Activated CD8-positive, alpha-beta memory T cell treated with anti-CD3 and anti-CD28 coated beads, Interleukin-2, amount 10 ng/mL, durations not matched to agents 7 days and 5 days (primary cell): Measurements from ENCODE around the gene PCBD1. TPM values are rescaled to one million over a fixed set of nuclear protein-coding genes. Genes with fewer than 3 reads are reported as not detected.

ENCODE experiments used
- ATAC-seq: fragments of 150-1000 bp; cut with Tn5 transposase; one replicate; pipeline ENCODE4 v1.10.0; 2021; ENCODE audit warnings: moderate library complexity
- CTCF ChIA-PET: fragments of 350-600 bp; sonication (Branson Sonifier 250); formaldehyde crosslinking; loops from one replicate; lab custom pipeline; 2021; ENCODE audit warnings: antibody characterized with exemption; lab: Charles Lee
- DNase-seq: peaks from one replicate; pipeline ENCODE4 v3.0.0-alpha.2; 2020
- H3K27ac Mint-ChIP-seq: one replicate; pipeline ENCODE4 v1.8.0; 2021; ENCODE audit warnings: mild to moderate bottlenecking, mixed read lengths
- H3K27me3 Mint-ChIP-seq: one replicate; pipeline ENCODE4 v1.8.0; 2021; ENCODE audit warnings: mixed read lengths
- H3K36me3 Mint-ChIP-seq: one replicate; pipeline ENCODE4 v1.8.0; 2021; ENCODE audit warnings: mild to moderate bottlenecking, mixed read lengths
- H3K4me1 Mint-ChIP-seq: one replicate; pipeline ENCODE4 v1.8.0; 2021; ENCODE audit warnings: mixed read lengths
- H3K4me3 Mint-ChIP-seq: one replicate; pipeline ENCODE4 v1.8.0; 2021; ENCODE audit warnings: mild to moderate bottlenecking, moderate library complexity, mixed read lengths
- H3K9me3 Mint-ChIP-seq: one replicate; pipeline ENCODE4 v1.8.0; 2022; ENCODE audit warnings: low read depth, mixed read lengths
- total RNA-seq, 2 experiments: library from RNA; stranded (reverse); gene quantifications; one replicate each; pipeline ENCODE4 v1.2.3, GENCODE V29; 2021

The PCBD1 gene
- total RNA-seq = 10 to 100 TPM; 37.1 to 38.4 TPM

- CTCF ChIA-PET = interaction anchor here (1.0 to 2.0 kb wide), 5 partner anchors 9 to 427 kb away, joined by 3 to 5 read pairs (median 4); partner anchors contain the start of gene SGPL1
- Mint-ChIP-seq H3K27me3 (no peaks in the 10 kb centered on the region), H3K27ac (peak within 1 kb of the TSS; percentile 83), H3K4me3 (peak within 1 kb of the TSS; percentile 76), H3K9me3 (no peaks in the 10 kb centered on the region), H3K36me3 (peaks cover 10% of the 10 kb centered on the region), H3K4me1 (peaks cover 20% of the 10 kb centered on the region)
- DNase-seq (peak; percentile 82), ATAC-seq (peak; percentile 84)
These were observed at the start of gene PCBD1 for GRCh38 chr10:70887804-70888800. Gene PCBD1 (minus strand): TSS chr10:70888565. CDS start chr10:70888533, 32 bp downstream.

- peaks cover 9% of the 10 kb centered on the region for H3K27me3 Mint-ChIP-seq
- no peaks in the 10 kb centered on the region for H3K9me3 Mint-ChIP-seq
- CTCF ChIA-PET = no interaction called here
- DNase-seq = no peak
- H3K4me3 Mint-ChIP-seq = no peak overlapping the region
- no peak for ATAC-seq
- no peaks in the 10 kb centered on the region for H3K36me3 Mint-ChIP-seq
- H3K4me1 Mint-ChIP-seq = no peaks in the 10 kb centered on the region
- H3K27ac Mint-ChIP-seq = no peak overlapping the region
These were observed 49.3 kb upstream of the PCBD1 start for GRCh38 chr10:70937661-70938060.

- H3K27ac Mint-ChIP-seq = no peak overlapping the region
These were observed 47.7 kb upstream of the PCBD1 start for GRCh38 chr10:70936111-70936510.

GRCh38 chr10:70935631-70936030 lies 47.3 kb upstream of the PCBD1 start:
- H3K27me3 Mint-ChIP-seq = peaks cover 9% of the 10 kb centered on the region
- no peak for ATAC-seq
- peaks cover 11% of the 10 kb centered on the region for H3K4me1 Mint-ChIP-seq
- H3K4me3 Mint-ChIP-seq = no peak overlapping the region
- no peaks in the 10 kb centered on the region for H3K9me3 Mint-ChIP-seq
- DNase-seq = no peak
- H3K36me3 Mint-ChIP-seq = no peaks in the 10 kb centered on the region
- no peak overlapping the region for H3K27ac Mint-ChIP-seq
- CTCF ChIA-PET = interaction anchor here (2.4 kb wide), 1 partner anchor 11 kb away, joined by 7 read pairs; no protein-coding TSS in a partner anchor

More at GRCh38 chr10:70936111-70936510, 47.7 kb upstream of the PCBD1 start:
- Mint-ChIP-seq H3K4me3 (no peak overlapping the region), H3K36me3 (no peaks in the 10 kb centered on the region), H3K27me3 (peaks cover 9% of the 10 kb centered on the region), H3K4me1 (peaks cover 7% of the 10 kb centered on the region), H3K9me3 (no peaks in the 10 kb centered on the region)
- CTCF ChIA-PET = no interaction called here
- no peak for DNase-seq
- no peak for ATAC-seq

- no peaks in the 10 kb centered on the region for H3K9me3 Mint-ChIP-seq
- CTCF ChIA-PET = interaction anchor here (2.4 kb wide), 1 partner anchor 10 kb away, joined by 7 read pairs; no protein-coding TSS in a partner anchor
- DNase-seq (no peak), ATAC-seq (no peak)
- peaks cover 8% of the 10 kb centered on the region for H3K27me3 Mint-ChIP-seq
- no peak overlapping the region for H3K4me3 Mint-ChIP-seq
- peaks cover 12% of the 10 kb centered on the region for H3K4me1 Mint-ChIP-seq
- no peaks in the 10 kb centered on the region for H3K36me3 Mint-ChIP-seq
- no peak overlapping the region for H3K27ac Mint-ChIP-seq
These were observed 46.8 kb upstream of the PCBD1 start for GRCh38 chr10:70935125-70935625.

- DNase-seq (no peak), ATAC-seq (no peak)
- no peak overlapping the region for H3K4me3 Mint-ChIP-seq
- H3K27ac Mint-ChIP-seq = no peak overlapping the region
- CTCF ChIA-PET = interaction anchor here (2.4 kb wide), 1 partner anchor 10 kb away, joined by 7 read pairs; no protein-coding TSS in a partner anchor
- H3K4me1 Mint-ChIP-seq = peaks cover 12% of the 10 kb centered on the region
- H3K9me3 Mint-ChIP-seq = no peaks in the 10 kb centered on the region
- H3K27me3 Mint-ChIP-seq = peaks cover 4% of the 10 kb centered on the region
- H3K36me3 Mint-ChIP-seq = no peaks in the 10 kb centered on the region
These were observed 46.3 kb upstream of the PCBD1 start for GRCh38 chr10:70934701-70935100.

- DNase-seq = no peak
- Mint-ChIP-seq H3K4me1 (peaks cover 12% of the 10 kb centered on the region), H3K36me3 (no peaks in the 10 kb centered on the region), H3K27ac (no peak overlapping the region), H3K27me3 (peaks cover 2% of the 10 kb centered on the region), H3K9me3 (no peaks in the 10 kb centered on the region), H3K4me3 (no peak overlapping the region)
- no peak for ATAC-seq
- CTCF ChIA-PET = no interaction called here
These were observed 44.2 kb upstream of the PCBD1 start for GRCh38 chr10:70932392-70933196.

- H3K9me3 Mint-ChIP-seq = no peaks in the 10 kb centered on the region
These were observed 42.9 kb upstream of the PCBD1 start for GRCh38 chr10:70931168-70931815.

GRCh38 chr10:70930263-70931000 lies 42.1 kb upstream of the PCBD1 start:
- no peaks in the 10 kb centered on the region for H3K36me3 Mint-ChIP-seq
- CTCF ChIA-PET = no interaction called here
- DNase-seq (no peak), ATAC-seq (no peak)
- H3K27me3 Mint-ChIP-seq = no peaks in the 10 kb centered on the region
- H3K4me1 Mint-ChIP-seq = peaks cover 14% of the 10 kb centered on the region
- H3K9me3 Mint-ChIP-seq = no peaks in the 10 kb centered on the region
- H3K4me3 Mint-ChIP-seq = no peak overlapping the region
- no peak overlapping the region for H3K27ac Mint-ChIP-seq

More at GRCh38 chr10:70931168-70931815, 42.9 kb upstream of the PCBD1 start:
- H3K4me1 Mint-ChIP-seq = peaks cover 12% of the 10 kb centered on the region
- CTCF ChIA-PET = no interaction called here
- peak; percentile 42 for DNase-seq
- no peak overlapping the region for H3K27ac Mint-ChIP-seq
- H3K27me3 Mint-ChIP-seq = no peaks in the 10 kb centered on the region
- no peak for ATAC-seq
- no peaks in the 10 kb centered on the region for H3K36me3 Mint-ChIP-seq
- H3K4me3 Mint-ChIP-seq = no peak overlapping the region

GRCh38 chr10:70928140-70928539 lies 39.8 kb upstream of the PCBD1 start:
- CTCF ChIA-PET = no interaction called here
- no peaks in the 10 kb centered on the region for H3K27me3 Mint-ChIP-seq
- H3K36me3 Mint-ChIP-seq = no peaks in the 10 kb centered on the region
- H3K4me3 Mint-ChIP-seq = no peak overlapping the region
- H3K4me1 Mint-ChIP-seq = peaks cover 16% of the 10 kb centered on the region
- ATAC-seq (no peak), DNase-seq (no peak)
- H3K9me3 Mint-ChIP-seq = no peaks in the 10 kb centered on the region
- no peak overlapping the region for H3K27ac Mint-ChIP-seq

GRCh38 chr10:70927189-70927943 lies 39.0 kb upstream of the PCBD1 start:
- CTCF ChIA-PET = interaction anchor here (1.3 to 3.1 kb wide), 4 partner anchors 59 to 358 kb away, joined by 3 to 10 read pairs (median 5); no protein-coding TSS in a partner anchor
- Mint-ChIP-seq H3K4me1 (peaks cover 16% of the 10 kb centered on the region), H3K27ac (no peak overlapping the region), H3K36me3 (no peaks in the 10 kb centered on the region), H3K4me3 (no peak overlapping the region), H3K27me3 (peaks cover 1% of the 10 kb centered on the region), H3K9me3 (no peaks in the 10 kb centered on the region)
- no peak for ATAC-seq
- no peak for DNase-seq
